NCI-H526 (cell line): ENCODE measurements around the gene RGS9BP.
"Not testable (repeated sequence)": the region's sequence is repeated elsewhere in the genome, so short reads cannot be mapped to it uniquely, and the experiment has no call there.

Experiments used
- DNase-seq, 2 experiments: peaks; one replicate each; lab custom pipeline; 2025; lab: John Stamatoyannopoulos, UW

RGS9BP gene

DNA sequence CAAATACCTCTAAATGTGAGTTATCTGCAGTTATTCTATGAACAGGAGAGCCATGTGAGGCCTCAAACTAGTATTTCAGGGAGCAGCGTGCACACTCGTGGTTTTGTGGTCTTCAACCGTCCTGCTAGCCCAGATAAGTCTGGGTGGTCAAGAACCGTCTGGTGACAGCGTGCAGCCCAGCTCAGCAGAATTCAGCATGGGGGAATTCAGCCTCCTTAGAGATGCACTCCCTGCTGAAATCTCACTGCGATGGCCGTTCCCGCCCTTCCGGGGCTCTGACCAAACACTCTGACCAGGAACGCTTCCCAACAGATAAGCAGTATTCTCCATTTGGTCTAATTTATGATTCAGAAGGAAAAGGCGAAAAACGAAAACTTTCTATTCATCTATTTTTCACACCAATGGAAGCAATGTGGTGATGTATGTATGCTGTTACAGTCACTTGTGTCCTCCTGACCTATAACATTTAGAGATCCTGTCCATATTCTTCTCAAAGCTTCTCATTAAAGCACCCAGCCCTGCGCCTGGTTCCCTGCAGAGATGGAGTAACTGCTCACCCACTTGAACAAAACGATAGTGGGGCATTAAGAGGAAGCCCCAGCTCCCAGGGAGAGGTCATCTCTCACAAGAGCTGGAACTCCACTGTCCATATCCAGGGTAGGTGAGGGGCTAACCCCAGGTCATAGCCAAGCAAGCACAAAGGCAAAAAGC is 3.6 kb upstream of the RGS9BP start:
- DNase-seq, result no peak

DNA sequence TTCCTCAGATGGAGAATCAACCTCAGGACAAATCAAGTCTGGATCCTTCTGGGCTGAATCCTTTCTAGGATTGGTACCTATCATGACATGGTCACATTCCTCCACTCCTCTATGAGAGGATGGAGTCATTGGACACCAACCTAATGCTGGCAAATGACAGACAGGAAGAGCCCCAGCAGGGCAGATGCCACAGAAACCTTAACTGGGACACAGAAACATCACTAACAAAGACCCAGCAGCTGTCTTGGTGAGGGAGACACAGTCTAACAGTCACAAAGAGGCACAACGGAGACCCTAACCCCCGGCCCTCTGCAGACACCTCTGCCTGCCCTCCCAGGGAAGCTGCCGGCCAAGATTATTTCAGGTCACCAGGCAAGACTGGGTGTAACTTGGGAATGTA is 2.8 kb upstream of the RGS9BP start:
- DNase-seq, result no peak

DNA sequence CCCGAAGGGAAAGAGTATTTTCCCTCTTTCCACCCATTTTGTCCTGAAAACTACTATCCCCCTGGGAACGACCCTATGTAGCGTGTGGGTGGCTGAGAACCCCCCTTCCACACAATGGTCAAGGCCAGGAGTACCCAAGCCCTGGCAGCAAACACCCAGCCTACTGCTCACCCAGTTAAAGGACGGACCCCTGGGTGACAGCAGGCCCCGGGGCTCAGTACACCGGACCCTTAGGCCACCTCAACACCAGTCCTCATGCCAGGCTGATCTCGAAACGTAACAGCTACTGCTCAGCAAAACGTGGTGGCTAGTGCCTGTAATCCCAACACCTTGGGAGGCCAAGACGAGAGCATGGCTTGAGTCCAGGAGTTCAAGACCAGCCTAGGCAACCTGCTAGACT is 2.1 kb upstream of the RGS9BP start:
- DNase-seq, result no peak

DNA sequence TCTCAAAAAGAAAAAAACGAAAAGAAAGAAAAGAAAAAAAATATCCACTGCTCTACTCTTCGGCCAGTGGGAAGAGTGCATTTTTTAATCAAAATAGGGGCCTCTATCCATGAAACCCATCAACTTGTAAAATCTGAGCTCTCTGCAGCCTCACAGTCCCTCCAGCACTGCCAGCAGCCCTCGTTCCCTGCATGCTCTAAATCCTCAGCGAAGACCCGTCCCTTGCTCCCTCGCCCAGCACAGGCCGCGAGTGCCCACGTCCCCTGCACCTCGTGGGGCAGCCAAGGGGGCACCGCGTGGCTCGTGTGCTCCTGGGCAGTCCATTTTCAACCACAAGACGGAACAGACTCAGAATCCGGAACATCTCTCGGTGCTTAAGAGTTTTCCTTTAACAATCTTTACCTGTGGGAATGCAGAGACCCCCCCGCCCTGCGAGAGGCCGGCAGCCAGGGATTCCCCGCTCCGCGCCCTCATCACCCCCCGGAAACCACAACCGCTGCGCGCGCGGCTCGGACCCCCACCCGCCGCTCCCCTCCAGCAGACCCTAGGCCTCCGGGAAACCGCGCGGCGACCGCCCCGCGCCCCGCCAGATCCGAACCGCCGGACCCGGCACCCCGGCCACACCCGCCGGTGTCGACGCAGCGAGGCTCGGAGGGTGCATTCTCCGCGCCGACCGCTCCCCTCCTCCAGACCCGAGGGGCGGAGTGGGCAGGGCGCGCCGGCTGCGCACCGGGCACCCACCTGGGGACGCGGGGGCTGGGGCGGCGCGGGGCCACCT is 1.3 kb upstream of the RGS9BP start:
- peak; percentile 19 to 70 for DNase-seq

DNA sequence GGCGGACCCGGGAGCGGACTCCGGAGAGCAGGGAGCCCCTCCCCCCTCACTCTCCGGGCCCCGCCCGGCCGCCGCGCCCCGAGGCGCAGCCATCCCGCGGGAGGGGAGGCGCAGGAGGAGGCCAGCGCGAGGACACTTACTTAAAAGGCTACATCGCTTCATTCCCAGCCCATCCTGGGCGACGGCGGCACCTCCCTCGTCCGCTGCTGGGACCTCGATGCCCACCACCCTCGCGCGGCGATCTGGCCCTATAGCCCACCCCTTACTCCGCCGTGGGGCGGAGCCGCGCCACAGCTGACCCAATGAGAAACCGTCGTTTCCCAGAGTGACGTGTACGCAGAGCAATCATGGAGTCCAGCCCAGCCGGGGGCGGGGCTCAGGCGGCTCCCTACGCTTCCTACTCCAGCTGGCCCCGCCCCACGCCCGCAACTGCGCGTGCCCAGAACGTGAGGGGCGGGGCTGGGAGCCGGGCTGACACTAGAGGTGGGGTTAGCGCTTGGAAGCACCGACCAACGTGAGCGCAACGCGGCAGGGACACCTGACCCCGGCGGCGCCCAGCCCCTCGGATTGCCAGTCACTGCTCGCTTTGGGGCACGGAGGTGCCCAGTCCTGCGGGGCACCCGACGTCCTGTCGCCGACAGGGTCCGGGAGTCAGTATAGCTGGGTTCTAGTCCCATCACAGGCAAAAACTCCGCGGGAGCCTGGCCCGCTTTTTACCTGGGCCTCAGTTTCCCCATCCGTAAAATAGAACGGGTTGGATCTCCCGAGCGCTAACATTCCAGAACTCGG is 523 bp upstream of the RGS9BP start, which contains the start of gene ANKRD27:
Gene ANKRD27 (minus strand): TSS at position 250 of the 789 bp plus-strand sequence. CDS start 16,165 bp downstream, outside the sequence.
- peak; percentile 98 to 100 for DNase-seq

DNA sequence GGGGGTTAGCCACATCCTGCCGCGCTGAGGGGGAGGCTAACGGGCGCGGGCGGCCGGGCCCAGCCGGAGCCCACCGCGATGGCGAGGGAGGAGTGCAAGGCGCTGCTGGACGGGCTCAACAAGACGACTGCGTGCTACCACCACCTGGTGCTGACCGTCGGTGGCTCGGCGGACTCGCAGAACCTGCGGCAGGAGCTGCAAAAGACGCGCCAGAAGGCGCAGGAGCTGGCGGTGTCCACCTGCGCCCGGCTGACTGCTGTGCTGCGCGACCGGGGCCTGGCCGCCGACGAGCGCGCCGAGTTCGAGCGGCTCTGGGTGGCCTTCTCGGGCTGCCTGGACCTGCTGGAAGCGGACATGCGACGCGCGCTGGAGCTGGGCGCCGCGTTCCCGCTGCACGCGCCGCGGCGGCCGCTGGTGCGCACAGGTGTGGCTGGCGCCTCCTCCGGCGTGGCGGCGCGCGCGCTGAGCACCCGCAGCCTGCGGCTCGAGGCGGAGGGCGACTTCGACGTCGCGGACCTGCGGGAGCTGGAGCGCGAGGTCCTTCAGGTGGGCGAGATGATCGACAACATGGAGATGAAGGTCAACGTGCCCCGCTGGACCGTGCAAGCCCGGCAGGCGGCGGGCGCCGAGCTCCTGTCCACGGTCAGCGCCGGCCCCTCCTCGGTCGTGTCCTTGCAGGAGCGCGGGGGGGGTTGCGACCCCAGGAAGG is 692 bp downstream of the RGS9BP start:
- peak in 1 of 2 experiments; percentile 80 for DNase-seq

DNA sequence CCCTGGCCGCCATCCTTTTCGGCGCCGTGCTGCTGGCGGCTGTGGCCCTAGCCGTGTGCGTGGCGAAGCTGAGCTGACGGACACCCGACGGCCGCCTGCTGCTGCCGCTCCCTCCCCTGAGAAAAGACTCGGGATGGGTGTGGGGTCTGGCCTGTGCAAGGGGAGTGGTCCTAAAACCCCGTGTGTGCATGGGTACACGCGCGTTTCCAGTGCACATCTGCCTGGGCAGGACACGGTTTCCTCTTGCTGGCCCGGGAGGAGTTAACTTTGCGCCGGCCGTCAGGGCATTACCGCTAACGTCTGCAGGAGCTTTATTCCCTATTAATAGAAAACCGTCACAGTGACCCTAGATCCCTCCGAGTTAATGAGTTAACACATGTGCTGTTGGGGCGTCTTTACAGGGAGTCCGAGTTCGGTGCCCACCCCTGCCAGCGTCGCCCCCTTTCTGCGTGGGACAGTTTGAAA is 1.3 kb downstream of the RGS9BP start:
- DNase-seq, result no peak

DNA sequence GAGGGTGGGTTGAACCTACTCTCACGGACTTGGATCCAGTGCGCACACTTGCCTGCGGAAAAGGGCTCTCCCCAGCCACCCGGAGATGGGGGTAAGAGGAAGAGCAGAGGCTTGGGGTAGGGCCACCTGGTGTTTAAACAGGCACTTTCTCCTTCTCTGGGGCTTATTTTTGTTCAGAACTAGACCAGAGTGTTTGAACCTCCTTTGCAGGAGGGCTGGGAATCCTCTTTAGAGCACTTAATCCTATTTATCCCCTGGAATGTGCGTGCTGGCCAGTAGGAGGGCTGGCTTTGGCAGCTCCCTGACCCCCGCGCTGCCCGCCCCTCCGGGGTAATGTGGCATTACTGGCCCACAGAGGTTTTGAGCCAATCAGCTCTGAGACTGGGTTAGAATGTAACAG is 2.0 kb downstream of the RGS9BP start:
- DNase-seq, result no peak

DNA sequence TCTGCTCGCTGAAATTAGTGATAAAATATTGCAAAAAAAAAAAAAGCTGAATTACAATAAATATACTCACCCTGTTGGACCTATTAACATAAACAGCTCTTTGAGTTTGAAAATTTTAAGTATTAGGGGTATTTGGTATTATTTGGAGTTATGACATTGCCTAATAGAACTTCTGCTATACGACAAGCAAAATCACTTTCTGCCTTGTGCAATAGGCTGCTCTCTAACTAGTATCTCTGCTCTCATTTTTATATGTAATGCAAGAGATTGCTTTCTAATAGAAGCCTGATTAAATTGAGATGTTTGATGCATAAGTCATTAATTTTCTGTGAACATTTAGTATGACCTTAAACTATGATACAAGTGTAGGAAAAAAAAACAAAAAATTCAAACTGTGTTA is 5.3 kb downstream of the RGS9BP start:
- DNase-seq, result no peak

DNA sequence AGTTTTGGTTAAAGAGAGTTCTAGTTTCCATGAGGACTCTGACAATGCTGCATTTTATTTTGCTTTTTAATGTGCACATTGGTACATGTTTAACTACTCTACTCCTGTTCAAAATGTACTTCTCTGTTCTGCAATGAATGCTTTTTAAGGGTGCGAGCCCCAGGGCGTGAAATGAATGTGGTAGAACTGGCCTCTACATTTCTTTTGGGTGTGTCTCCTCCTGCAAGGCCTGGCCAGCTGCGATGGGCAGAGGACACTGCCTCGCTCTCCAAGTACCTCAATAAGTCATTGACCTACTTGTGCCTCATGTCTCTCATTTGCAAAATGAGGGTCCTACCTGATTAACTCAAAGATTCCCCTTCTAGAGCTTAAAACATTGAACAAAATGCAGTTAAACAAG is 6.7 kb downstream of the RGS9BP start:
- DNase-seq, result no peak

DNA sequence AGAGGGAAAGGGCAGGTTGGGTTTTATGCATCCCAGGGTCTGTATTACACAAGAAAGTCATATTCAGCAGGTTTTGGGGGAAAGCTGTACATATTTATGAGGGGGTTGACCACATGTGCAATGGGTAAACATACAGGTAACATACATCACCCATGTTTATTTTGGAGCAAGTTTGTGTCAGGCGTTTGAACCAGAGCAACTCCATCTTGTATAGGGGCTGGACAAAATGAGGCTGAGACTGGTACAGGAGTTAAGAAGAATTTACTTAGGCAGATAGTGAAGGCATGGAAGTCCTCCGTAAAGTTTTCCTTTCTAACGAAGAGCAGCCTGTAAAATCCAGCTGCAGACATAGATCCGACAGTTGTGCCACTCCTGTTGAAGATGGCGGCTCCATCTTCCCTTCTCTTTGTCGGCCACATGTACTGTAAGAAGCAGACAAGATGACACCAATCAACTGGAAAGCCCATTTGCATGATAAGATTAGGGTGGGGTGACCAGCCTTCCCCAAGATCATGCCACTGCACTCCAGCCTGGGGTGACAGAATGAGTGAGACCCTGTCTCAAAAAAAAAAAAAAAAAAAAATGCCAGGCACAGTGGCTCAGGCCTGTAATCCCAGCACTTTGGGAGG is 11.3 kb downstream of the RGS9BP start:
- no peak for DNase-seq

DNA sequence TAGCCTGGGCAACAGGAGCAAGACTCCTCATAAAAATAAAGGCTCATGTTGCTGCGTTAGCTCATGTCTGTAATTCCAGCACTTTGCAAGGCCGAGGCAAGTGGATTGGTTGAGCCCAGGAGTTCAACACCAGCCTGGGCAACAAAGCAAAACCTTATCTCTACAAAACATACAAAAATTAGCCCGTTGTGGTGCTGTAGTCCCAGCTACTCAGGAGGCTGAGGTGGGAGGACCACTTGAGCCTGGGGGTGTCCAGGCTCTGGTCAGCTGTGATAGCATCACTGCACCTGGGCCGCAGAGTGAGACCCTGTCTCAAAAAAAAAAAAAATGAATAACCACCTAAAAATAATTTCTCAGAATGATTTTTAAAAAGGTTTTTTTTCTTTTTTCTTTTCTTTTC is 12.0 kb downstream of the RGS9BP start:
- DNase-seq, result no peak

DNA sequence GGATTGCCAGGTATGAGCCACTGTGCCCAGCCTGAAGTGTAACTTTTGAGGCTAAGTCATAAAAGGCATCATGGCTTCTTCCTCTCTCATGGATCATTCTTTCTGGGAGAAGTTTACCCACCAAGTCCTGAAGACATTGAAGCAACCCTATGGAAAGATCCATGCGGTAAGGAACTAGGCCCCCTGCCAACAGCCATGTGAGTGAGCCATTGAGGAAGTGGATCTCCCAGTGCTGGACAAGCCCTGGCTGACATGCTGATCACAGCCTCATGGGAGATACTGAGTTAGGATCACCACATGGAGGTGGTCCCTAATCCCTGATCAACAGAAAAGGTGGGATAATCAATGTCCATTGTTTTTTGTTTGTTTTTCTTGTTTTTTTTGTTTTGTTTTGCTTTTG is 12.7 kb downstream of the RGS9BP start:
- DNase-seq, result no peak

DNA sequence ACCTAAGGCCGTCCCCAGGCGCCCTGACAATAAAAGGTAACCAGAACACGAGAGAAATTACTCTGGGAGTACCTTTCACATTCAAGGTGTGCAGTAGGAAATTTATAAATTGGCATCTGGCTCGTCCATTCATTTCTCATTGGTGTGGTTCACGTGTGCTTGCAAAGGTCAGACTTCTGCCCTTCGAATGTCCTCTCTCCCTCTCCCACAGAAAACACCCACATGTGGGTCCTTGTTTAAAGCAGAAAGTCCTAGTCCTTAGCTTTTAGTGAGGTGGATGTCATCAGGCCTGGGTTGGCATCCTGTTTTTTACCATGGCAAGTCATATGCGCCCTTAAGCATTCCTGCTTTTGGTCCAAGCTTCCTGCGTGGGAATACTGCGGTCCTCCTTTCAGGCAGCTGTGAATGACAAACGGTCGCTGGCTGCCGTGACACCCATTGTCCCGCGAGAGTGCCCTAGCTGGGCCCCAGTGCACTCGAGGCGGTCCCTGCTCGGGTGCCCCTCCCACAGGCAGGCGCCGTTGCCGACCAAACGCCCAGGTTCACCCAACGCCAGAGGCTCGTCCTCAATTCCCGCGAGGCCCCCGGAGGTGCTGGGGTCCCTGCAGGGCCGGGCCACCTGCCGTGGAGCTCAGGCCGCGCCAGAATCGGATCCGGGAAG is 15.8 kb downstream of the RGS9BP start, which contains the start of gene NUDT19:
Gene NUDT19 (plus strand): TSS at position 531 of the 661 bp plus-strand sequence. CDS start 140 bp downstream, outside the sequence.
- DNase-seq, result peak; percentile 86 to 99

DNA sequence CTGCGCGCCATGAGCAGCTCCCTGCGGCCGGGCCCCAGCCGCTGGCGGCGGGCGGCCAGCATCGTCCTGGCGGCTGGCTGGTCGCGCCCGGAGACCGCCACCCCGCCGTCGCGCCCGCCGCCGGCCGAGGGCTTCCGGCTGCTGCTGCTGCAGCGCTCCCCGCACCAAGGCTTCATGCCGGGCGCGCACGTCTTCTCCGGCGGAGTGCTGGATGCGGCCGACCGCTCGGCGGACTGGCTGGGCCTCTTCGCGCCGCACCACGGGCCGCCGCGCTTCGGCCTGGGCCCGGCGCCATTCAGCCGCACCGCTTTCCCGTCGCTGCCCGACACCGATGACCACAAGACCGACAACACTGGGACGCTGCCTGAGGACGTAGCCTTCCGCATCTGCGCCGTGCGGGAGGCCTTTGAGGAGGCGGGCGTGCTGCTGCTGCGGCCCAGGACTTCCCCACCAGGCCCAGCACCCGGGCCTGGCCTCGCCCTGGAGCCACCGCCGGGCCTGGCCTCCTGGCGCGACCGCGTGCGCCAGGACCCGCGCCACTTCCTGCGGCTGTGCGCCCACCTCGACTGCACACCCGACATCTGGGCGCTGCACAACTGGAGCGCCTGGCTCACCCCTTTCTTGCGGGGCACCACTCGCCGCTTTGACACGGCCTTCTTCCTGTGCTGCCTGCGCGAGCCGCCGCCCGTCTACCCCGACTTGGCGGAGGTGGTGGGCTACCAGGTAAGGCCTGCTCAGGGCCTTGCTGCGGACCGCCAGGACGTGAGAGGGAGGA is 16.5 kb downstream of the RGS9BP start:
- peak; percentile 49 to 90 for DNase-seq

DNA sequence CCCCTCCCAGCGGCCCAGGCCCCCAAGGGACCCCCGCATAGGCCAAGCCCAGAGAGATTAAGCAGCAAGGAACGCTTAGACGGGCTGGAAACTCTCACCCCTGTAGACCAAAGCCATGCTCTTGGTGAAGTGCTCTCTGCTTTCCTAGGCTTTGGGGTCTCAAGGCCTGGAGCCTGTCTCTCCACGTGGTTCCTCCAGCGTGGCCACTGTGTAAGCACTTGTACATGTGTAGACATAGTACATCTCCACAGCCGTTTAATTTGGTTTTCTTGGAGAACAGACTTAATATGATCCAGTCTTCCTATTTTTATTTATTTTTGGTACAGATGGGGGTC is 17.0 kb downstream of the RGS9BP start:
- peak in 1 of 2 experiments; percentile 61 for DNase-seq

DNA sequence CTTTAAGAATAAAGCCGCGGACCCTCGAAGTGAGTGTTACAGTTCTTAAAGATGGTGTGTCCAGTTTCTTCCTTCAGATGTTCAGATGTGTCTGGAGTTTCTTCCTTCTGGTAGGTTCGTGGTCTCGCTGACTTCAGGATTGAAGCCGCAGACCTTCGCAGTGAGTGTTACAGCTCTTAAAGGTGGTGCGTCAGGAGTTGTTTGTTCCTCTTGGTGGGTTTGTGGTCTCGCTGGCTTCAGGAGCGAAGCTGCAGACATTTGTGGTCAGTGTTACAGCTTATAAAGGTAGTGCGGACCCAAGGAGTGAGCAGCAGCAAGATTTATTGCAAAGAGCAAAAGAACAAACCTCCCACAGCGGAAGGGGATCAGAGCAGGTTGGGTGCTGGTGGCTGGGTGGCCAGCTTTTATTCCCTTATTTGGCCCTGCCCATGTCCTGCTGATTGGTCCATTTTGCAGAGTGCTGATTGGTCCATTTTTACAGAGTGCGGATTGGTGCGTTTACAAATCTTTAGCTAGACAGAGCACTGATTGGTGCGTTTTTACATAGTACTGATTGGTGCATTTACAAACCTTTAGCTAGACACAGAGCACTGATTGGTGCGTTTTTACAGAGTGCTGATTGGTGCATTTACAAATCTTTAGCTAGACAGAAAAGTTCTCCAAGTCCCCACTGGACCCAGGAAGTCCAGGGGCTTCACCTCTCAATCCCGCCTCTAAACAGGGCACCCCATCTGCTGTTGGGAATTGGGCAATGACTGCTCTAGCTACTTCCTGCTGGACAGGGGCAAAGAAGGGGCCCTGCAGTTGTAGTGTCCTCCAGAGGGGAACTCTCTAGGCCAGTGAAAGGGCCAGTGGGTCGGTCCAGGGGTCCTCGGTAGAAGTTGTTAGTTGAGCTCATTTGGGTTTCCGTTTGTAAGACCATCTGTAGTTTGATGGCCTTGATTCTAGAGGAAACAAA is 17.8 kb downstream of the RGS9BP start:
- DNase-seq, result peak in 1 of 2 experiments; percentile 37

DNA sequence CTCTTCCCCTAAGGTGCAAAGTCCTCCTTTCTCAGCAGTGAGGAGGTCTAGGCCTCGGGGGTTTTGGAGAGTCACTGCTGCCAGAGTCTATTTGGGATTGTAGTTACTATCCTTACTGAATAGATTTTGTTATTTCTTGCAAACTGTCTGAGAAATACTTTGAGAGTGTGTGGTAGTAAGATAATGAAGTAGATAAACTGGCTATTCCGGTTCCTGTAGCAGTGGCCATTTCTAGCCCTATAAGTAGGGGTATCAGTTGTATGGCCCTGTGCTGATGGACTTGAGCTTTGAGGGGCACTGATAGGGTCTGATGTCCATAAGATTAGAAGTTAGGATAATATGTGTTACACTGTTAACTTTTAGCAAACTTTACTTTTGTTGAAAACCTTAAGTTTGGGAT is 18.7 kb downstream of the RGS9BP start:
- DNase-seq, result peak in 1 of 2 experiments; percentile 58

DNA sequence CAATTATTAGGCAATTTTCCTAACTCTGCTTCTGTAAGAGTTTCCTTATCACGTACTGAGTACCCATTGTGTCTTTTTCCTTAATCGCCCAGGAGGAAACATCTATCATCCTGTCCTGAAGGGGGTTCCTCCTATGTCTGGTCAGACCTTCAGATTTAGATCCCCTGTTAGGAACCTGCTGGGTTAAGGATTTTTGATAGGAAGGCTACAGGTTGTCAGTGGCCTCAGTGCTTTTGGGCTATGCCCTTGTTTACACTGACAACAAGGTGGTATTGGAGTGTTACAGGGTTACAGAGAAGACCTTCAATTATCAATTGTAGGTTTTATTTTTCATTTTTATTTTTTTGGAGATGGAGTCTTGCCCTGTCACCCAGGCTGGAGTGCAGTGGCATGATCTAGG is 19.2 kb downstream of the RGS9BP start:
- not testable (repeated sequence) for DNase-seq
